NK-92 treated with Interleukin-12 subunit alpha and Interleukin-12 subunit beta, amount 100 ng/mL, for 24 hours (cell line): ENCODE results near the gene C1orf53.
"Not testable (repeated sequence)": the region's sequence is repeated elsewhere in the genome, so short reads cannot be mapped to it uniquely, and the experiment has no call there.

Source experiments
- DNase-seq: peaks from one replicate; lab custom pipeline; 2025; lab: John Stamatoyannopoulos, UW

C1orf53 gene

GRCh38 chr1:197921235-197922069, 19.0 kb downstream of the C1orf53 start:
- DNase-seq = no peak

GRCh38 chr1:197922070-197922390, 19.6 kb downstream of the C1orf53 start:
- no peak for DNase-seq

- no peak for DNase-seq
Measured at GRCh38 chr1:197923038-197923437, 20.6 kb downstream of the C1orf53 start.

GRCh38 chr1:197924516-197925123, 22.2 kb downstream of the C1orf53 start:
- DNase-seq = no peak

GRCh38 chr1:197927908-197928665, 25.7 kb downstream of the C1orf53 start:
- no peak for DNase-seq

- peak; percentile 75 for DNase-seq
Measured at GRCh38 chr1:197928849-197929336, 26.5 kb downstream of the C1orf53 start.

- DNase-seq = no peak
Measured at GRCh38 chr1:197933016-197933415, 30.6 kb downstream of the C1orf53 start.

GRCh38 chr1:197933647-197934046, 31.2 kb downstream of the C1orf53 start:
- DNase-seq = no peak

GRCh38 chr1:197937381-197937780, 35.0 kb downstream of the C1orf53 start:
- no peak for DNase-seq

GRCh38 chr1:197937892-197938291, 35.5 kb downstream of the C1orf53 start:
- no peak for DNase-seq

GRCh38 chr1:197939159-197939980, 36.9 kb downstream of the C1orf53 start:
- not testable (repeated sequence) for DNase-seq

- DNase-seq = no peak
Measured at GRCh38 chr1:197942042-197942441, 39.6 kb downstream of the C1orf53 start.

- DNase-seq = no peak
Measured at GRCh38 chr1:197944485-197944884, 42.1 kb downstream of the C1orf53 start.

- DNase-seq = no peak
Measured at GRCh38 chr1:197948926-197949899, 46.8 kb downstream of the C1orf53 start.

- no peak for DNase-seq
Measured at GRCh38 chr1:197951089-197951488, 48.7 kb downstream of the C1orf53 start.

GRCh38 chr1:197951617-197952175, 49.3 kb downstream of the C1orf53 start:
- no peak for DNase-seq

- not testable (repeated sequence) for DNase-seq
Measured at GRCh38 chr1:197953472-197953871, 51.0 kb downstream of the C1orf53 start.

GRCh38 chr1:197954718-197955418, 52.4 kb downstream of the C1orf53 start:
- DNase-seq = no peak

- no peak for DNase-seq
Measured at GRCh38 chr1:197955486-197956394, 53.3 kb downstream of the C1orf53 start.
